ENCODE measurements around the gene SHISA4.
"Not testable (repeated sequence)": the region's sequence is repeated elsewhere in the genome, so short reads cannot be mapped to it uniquely, and the experiment has no call there.

SHISA4 gene

GRCh38 chr1:201899683-201900429 is 11.2 kb downstream of the SHISA4 start:
- no peak for DNase-seq

- DNase-seq: no peak
Observed at GRCh38 chr1:201900476-201900875, 11.8 kb downstream of the SHISA4 start.

GRCh38 chr1:201901036-201901435 is 12.3 kb downstream of the SHISA4 start:
- not testable (repeated sequence) for DNase-seq

- DNase-seq: no peak
Observed at GRCh38 chr1:201902198-201902597, 13.5 kb downstream of the SHISA4 start.

GRCh38 chr1:201903135-201903534 is 14.4 kb downstream of the SHISA4 start:
- no peak for DNase-seq

GRCh38 chr1:201904579-201904978 is 15.9 kb downstream of the SHISA4 start:
- no peak for DNase-seq

GRCh38 chr1:201905234-201905890 is 16.7 kb downstream of the SHISA4 start:
- DNase-seq: no peak

GRCh38 chr1:201906336-201906735 is 17.6 kb downstream of the SHISA4 start:
- DNase-seq: no peak

GRCh38 chr1:201907621-201908020 is 18.9 kb downstream of the SHISA4 start:
- no peak for DNase-seq

GRCh38 chr1:201911826-201912571 is 23.3 kb downstream of the SHISA4 start:
- DNase-seq: no peak

- DNase-seq: no peak
Observed at GRCh38 chr1:201912832-201913231, 24.1 kb downstream of the SHISA4 start.

- DNase-seq: no peak
Observed at GRCh38 chr1:201914456-201915235, 25.9 kb downstream of the SHISA4 start.

GRCh38 chr1:201916649-201917249 is 28.1 kb downstream of the SHISA4 start:
- DNase-seq: no peak

- no peak for DNase-seq
Observed at GRCh38 chr1:201917362-201918033, 28.8 kb downstream of the SHISA4 start.

GRCh38 chr1:201918343-201918742 is 29.6 kb downstream of the SHISA4 start:
- DNase-seq: no peak

GRCh38 chr1:201921952-201922558 is 33.4 kb downstream of the SHISA4 start:
- DNase-seq: no peak

GRCh38 chr1:201925301-201925567 is 36.5 kb downstream of the SHISA4 start:
- DNase-seq: no peak

- no peak for DNase-seq
Observed at GRCh38 chr1:201925981-201926645, 37.4 kb downstream of the SHISA4 start.

GRCh38 chr1:201928266-201928665 is 39.6 kb downstream of the SHISA4 start:
- DNase-seq: no peak

- no peak for DNase-seq
Observed at GRCh38 chr1:201930137-201930536, 41.4 kb downstream of the SHISA4 start.

GRCh38 chr1:201930803-201931202 is 42.1 kb downstream of the SHISA4 start:
- no peak for DNase-seq
